Measurements from ENCODE around the gene CATSPERZ.

CATSPERZ gene, protein sequence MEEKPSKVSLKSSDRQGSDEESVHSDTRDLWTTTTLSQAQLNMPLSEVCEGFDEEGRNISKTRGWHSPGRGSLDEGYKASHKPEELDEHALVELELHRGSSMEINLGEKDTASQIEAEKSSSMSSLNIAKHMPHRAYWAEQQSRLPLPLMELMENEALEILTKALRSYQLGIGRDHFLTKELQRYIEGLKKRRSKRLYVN

DNA sequence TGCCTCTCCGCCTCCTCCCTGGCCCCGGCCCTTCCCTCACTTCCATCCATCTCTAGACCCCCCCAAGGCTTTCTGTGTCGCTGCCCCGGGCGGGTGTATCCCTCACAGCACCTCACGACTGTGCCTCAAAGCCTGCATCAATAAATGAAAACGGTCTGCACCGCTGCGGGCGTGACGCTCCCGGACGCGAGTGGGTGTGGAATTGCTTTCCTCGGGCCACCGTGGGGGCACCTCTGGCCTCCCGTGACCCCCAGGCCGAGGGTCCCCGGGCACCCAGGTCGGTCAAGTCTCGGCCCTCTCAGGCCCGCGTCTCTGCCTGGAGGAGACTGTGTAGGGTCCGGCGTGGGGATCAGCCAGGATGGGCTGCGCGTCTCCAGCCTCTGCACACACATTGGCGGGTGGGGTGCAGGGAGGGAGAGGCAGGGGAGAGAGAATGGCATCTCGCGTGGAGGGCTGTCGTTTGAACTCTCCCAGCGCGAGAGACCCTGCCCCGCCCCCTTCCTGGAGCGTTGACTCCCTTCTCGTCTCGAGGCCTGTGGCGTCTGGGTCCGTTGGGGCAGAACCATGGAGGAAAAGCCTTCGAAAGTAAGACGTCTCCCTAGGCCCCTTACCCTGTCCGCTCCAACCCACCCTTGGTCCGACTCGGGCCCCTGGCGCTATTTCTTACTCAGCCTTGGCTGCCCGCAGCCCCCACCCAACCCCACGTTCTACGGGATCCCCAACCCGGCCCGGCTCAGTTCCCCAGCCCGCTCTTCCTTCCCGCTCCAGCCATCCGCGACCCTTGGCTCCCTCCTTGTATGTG, at the start of gene CATSPERZ:
Gene CATSPERZ (plus strand): TSS at position 512 of the 802 bp plus-strand sequence. CDS start 53 bp downstream, at position 565.
- no peak for DNase-seq (ENCODE audit: low spot score)

DNA sequence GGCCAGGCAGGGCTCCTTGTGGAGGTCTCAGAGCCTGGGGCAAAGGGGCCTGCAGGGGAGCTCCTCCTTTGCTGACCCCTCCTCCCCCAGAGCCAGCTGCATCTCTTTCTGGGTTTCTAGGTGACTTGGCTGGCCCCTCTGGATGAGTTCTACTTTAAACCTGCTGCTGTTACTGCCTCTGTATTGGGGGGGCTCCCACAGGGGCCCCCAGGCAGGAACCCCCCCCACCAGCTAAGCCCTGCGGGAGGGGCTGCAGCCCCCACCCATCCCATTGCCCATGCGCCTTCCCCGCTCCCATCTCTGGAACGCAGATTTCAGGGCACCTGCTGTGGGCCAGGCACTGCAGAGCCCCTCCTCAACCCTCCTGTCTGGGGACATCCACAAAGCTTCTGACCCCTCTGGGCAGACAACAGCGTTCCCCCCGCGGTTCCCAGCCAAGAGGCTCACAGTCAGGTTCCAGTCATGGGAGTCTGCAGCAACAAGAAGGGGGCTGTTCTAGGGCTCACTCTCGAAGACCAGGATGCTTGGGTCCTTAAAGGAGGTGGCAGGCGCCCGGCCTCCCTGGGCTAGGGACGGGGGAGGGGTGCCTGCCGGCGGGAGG, 49.6 kb upstream of the CATSPERZ start:
- no peak for DNase-seq (ENCODE audit: low spot score)

DNA sequence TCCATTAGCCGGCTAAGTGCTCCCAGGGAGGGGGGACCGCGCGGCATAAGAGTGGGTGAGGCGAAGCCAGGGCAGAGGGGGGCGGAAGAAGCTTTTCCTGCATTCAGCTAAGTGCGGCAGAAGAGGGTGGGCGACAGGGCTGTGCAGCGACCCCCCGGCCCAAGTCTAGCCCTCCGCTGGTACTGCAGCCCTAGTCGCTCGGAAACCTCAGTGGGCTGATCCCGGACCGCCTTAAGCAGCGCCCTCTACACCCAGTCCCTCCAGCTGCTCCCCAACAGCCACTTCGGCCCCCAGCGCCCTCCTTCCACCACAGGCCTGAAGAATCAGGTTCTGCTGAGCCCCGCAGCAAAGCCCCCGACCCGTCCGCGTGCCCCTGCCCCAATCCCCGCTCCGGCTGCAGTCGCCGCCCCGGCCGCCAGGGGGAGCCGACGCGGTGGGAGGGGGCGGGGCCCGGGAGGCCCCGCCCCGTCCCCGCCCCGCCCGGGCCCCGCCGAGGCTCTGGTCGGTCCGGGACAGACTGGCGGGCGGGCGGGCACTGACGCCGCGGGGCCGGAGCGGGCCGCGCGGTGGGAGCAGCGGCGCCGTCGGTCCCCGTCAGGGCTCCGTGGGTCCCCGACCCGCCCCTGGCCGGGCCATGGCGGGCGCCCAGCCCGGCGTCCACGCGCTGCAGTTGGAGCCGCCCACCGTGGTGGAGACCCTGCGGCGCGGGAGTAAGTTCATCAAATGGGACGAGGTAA, 49.0 kb upstream of the CATSPERZ start, which contains the start of gene PLCB3:
Gene PLCB3 (plus strand): TSS at position 515 of the 737 bp plus-strand sequence. CDS start 120 bp downstream, at position 635.
- DNase-seq (ENCODE audit: low spot score) = peak; percentile 88

DNA sequence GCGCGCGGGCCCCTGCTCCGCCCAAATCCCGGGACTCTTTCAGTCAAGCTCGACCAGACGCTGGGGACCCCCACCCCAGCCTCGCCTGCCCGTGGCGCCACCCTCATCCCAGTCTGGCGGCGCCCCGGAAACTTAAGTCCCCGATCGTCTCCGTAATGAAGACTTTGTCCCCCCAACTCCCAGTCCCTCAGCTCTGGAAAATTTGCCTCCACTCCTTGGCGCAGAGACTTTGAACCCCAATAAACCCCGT, 48.5 kb upstream of the CATSPERZ start:
- DNase-seq (ENCODE audit: low spot score) = no peak

DNA sequence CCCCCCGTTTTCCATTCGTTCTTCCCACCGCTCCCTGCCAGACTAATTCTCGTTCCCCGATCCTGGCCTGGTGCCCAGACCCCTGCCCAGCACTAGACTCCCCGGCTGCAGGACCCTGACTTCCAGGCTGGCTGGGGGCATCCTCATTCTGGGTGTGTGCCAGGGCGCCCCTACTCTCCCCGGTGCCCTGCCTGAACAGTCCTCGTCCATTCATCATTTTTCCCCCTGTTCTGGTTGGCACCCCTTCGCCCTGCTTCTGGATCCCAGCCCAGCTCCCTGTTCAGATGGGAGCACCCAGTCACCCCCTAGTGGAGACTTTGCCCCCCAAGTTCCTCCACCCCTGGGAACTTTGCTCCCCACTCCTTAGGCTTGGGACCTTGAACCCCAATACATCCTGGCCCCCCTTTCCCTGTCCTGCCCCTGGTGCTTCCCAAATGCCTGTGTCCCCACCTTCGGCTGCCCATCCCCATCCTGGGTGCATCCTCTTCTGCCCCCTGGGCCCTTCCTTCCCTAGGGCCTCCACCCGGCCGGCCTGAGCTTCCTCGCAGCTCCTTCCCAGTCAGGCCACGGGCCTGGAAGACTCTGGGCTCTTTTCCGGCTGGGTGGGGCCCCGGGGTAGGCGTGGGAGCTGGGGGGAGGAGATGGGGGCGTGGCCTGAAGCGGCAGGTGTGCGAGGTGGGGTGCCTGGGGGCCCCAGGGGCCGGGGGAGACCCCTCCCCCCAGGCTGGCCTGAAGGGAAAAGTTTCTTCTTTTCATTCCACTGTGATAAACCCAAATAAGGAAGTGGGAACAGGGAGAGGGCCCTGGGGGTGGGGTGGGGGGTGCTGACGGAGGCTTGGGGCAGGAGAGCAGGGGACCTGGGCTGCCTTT, 47.9 kb upstream of the CATSPERZ start:
- DNase-seq (ENCODE audit: low spot score) = peak; percentile 44

DNA sequence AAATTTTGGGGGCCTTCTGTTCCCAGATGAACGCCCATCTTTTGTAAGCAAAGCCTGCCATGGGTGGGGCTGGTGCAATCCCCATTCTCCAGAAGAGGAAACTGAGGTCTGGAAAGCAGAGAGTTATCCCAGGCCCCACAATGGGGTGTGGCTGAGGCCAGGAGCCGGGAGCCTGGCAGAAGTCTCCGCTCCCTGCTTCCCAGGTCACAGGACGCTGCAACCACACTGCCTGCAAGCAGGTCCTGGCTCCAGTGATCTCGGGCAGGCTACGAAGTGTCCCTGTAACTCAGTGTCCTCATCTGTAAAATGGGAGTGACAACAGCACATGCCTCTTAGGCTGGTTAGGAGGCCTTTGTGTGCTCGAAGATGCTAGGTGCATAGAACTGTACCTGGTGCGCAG, 47.1 kb upstream of the CATSPERZ start:
- DNase-seq (ENCODE audit: low spot score) = no peak

DNA sequence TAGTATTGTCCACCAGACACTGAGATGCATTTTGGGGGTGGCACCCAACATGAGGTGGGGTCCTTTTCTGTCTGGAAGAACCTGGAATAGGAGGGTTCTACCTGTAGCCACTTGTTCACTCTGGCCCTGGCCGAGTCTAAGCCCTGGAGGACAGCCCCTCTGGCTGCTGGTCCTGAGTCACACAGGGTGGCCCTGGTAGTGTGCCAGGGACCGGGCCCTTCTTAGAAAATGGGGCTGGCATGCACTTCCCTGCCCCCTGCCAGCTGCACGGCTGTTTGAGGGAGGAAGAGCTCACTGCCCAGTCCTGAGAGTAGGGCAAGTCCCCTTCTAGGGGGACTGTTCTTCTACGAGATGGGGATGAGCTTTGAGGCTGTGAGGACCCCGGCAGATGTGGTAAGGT, 46.7 kb upstream of the CATSPERZ start:
- DNase-seq (ENCODE audit: low spot score) = no peak

DNA sequence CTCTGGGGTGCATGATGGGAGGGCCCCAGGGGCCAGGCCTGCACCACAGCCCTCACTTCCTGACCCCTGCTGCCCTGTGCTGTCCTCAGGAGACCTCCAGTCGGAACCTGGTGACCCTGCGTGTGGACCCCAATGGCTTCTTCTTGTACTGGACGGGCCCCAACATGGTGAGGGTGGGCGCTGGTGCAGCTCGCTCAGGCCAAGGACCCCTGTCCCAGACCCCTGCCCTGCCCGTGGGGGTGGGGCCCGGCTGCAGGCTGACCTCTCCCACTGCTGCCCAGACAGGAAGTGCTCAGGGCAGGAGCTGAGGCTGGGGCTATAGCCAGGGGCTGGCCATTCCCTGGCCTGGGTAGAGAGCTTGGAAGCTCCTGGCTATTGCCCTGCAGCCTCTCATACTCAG, 45.8 kb upstream of the CATSPERZ start:
- DNase-seq (ENCODE audit: low spot score) = no peak

DNA sequence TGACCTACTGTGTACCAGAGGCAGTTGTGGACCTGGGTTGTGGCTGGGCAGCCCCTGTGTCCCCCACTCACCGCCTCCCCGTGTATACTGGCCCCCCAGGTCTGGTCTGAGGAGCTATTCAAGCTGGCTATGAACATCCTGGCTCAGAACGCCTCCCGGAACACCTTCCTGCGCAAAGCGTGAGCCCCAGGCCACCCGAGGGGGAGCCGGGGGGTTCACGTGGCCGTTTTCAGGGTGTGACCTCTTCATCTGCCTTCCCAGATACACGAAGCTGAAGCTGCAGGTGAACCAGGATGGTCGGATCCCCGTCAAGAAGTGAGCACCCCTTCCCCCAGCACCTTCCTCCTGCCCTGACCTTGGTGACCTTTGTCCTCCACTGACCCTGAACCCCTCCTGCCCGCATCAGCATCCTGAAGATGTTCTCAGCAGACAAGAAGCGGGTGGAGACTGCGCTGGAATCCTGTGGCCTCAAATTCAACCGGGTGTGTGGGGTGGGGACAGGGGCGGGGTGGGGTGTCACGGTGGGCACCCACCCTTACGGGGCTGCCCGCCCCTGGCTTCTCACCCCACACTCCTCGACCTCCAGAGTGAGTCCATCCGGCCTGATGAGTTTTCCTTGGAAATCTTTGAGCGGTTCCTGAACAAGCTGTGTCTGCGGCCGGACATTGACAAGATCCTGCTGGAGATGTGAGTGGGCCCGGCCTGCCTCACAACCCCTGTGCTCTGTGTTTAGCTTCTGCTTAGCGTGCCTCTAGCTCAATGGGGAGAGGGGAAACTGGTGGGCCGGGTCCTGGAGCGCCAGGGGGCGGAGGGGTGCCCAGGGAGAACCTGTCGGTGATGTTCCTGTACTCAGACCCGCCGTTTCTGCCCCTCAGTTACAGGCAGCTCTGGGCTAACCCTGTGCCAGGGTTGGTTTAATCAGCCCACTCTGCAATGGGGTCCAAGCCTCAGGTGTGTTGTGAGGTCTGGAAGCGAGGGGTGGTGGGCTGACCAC, 44.7 kb upstream of the CATSPERZ start:
- no peak for DNase-seq (ENCODE audit: low spot score)

DNA sequence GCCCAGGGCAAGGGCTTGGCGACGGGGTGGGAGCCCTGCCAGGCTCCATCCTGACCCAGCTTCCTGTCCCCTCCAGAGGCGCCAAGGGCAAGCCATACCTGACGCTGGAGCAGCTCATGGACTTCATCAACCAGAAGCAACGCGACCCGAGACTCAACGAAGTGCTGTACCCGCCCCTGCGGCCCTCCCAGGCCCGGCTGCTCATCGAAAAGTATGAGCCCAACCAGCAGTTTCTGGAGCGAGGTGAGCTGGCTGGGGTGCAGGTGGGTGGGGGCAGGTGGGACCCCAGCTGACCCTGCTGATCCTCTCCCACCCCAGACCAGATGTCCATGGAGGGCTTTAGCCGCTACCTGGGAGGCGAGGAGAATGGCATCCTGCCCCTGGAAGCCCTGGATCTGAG, 43.9 kb upstream of the CATSPERZ start:
- no peak for DNase-seq (ENCODE audit: low spot score)

DNA sequence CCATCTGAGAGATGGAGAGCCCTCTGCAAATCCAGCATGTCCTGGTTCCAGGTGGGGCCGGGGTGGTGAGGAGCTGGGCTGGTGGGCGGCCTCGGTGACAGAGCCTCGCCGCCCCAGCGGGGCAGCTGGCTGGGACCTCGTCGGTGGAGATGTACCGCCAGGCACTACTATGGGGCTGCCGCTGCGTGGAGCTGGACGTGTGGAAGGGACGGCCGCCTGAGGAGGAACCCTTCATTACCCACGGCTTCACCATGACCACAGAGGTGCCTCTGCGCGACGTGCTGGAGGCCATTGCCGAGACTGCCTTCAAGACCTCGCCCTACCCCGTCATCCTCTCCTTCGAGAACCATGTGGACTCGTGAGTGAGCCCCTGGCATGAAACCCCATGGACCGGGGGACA, 41.8 kb upstream of the CATSPERZ start:
- DNase-seq (ENCODE audit: low spot score) = no peak

DNA sequence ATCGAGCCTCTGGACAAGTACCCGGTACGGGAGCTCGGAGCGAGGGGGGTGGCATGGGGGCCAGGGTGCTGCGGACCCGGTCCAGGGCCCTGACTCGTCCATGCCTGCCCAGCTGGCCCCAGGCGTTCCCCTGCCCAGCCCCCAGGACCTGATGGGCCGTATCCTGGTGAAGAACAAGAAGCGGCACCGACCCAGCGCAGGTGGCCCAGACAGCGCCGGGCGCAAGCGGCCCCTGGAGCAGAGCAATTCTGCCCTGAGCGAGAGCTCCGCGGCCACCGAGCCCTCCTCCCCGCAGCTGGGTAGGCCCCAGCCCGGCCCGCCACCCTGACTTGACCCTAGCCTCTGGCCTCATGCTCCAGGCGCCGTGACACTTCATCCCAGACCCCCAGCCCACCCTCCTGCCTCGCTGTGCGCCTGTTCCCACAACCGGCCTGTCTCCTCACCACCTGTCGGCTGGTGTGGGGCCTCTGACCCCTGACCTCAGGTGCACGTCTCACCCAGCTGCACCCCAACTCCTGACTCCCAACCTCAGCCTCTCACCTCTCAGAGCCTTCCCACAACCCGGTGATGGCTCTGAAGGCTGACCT, 41.1 kb upstream of the CATSPERZ start:
- DNase-seq (ENCODE audit: low spot score) = no peak

DNA sequence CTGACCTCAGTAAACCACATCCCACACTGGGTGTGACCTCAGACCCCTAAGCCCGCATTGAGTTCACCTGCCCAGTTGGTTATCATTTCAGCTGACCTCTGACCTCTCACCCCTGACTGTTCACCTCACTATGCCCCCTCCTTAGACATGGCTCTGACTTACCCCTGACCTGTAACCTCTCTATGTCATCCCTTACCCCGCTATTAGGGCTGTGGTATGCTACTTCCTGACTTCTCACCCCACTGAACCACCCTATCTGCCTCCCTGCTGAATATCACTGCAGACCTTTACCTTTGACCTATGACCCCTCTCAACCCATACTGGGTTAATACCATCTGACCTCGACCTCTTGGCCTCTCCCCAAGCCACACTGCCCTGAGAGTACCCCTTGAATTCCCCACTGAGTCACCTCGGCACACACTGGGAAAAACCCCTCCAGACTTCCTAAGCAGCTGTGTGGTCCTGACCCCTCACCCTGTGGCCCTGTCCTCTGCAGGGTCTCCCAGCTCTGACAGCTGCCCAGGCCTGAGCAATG, 40.6 kb upstream of the CATSPERZ start:
- DNase-seq (ENCODE audit: low spot score) = no peak

DNA sequence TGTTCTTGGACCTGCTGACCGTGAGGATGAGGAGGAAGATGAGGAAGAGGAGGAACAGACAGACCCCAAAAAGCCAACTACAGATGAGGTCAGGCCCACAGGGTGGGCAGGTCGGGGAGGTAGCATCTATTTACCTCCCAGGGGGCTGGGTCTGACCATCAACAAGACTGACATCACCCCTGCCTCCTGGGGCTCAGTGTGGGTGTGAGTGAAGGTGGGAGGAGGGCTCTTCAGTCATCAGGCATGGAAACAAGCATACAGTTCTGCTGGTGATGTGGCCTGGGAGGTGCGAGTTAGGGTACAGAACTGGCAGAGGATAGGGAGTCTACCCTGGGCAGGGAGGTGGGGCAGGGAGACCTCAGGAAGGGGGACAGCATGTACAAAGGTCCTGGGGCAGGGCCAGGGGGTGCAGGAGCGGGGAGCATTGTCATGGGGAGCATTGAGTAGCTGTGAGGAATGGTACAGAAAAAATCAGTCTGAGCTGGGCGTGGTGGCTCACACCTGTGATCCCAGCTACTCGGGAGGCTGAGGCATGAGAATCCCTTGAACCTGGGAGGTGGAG, 39.9 kb upstream of the CATSPERZ start:
- no peak for DNase-seq (ENCODE audit: low spot score)

DNA sequence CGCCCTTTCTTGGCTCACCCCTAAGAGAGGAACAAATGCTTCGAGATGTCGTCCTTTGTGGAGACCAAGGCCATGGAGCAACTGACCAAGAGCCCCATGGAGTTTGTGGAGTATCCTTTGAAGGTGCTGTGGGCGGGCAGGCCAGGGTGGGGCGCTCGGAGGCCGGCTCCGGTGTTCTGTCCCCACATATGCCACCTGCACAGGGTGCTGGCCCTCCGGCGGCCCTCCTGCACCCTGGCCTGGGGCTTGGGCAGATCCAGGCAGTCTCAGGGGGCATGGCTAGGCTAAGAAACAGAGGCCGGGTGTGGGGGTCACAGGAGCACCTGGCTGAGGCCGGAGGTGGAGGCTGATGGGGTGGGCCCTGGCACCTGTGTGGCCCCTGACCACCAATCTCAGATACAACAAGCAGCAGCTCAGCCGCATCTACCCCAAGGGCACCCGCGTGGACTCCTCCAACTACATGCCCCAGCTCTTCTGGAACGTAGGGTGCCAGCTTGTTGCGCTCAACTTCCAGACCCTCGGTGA, 38.5 kb upstream of the CATSPERZ start:
- DNase-seq (ENCODE audit: low spot score) = no peak

DNA sequence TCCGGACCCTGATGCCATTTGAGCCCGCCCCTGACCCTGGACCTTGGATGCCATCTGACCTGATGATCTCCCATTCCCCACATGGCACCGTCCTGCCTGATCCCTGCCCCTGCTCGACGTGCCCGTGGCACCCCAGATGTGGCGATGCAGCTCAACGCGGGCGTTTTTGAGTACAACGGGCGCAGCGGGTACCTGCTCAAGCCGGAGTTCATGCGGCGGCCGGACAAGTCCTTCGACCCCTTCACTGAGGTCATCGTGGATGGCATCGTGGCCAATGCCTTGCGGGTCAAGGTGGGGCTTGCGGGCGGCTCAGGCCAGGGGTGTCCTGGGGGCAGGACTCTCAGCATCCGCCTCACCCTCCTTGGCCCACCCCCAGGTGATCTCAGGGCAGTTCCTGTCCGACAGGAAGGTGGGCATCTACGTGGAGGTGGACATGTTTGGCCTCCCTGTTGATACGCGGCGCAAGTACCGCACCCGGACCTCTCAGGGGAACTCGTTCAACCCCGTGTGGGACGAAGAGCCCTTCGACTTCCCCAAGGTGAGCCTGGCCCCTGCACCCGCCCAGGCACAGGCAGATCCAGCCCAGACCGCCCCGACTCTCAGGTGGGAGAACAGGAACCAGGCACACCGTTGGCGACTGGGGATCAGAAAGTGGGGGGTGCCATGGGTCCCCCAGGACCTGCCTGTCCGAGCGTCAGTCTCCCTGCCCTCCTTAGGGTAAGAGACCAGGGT, 37.7 kb upstream of the CATSPERZ start:
- no peak for DNase-seq (ENCODE audit: low spot score)

DNA sequence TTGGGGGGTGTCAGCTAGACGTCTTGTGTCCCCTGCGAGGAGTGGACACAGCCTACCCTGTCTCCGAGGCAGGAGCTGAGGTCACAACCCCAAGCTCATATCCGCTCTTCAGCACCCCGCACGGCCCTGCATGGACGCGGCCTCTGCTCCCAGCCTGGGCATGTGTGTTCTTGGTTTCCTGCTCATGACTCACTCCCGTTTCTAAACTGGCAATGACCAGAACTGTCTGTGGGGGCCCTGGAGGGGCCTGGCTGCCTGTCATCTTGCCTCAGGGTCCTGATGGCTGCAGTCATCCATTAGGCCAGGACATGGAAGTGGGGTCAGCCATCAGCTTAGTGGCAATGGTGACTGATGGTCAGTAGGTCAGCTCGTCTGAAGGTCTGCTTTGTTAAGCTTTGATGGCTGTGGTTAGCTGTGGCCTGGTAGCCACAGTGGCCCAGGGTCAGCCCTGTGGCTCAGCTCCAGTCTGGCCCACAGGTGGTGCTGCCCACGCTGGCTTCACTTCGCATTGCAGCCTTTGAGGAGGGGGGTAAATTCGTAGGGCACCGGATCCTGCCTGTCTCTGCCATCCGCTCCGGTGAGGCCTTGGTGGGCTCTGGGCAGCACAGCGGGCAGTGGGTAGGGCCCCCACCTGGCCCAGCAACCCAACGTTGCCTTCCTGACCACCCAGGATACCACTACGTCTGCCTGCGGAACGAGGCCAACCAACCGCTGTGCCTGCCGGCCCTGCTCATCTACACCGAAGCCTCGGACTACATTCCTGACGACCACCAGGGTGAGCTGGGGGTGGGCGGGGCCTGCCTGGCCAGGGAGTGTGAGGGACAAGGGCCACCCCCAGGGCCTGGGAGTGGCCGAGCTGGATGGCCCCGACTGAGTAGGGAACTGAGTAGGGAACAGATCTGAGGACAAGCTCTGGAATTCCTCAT, 36.9 kb upstream of the CATSPERZ start:
- no peak for DNase-seq (ENCODE audit: low spot score)

DNA sequence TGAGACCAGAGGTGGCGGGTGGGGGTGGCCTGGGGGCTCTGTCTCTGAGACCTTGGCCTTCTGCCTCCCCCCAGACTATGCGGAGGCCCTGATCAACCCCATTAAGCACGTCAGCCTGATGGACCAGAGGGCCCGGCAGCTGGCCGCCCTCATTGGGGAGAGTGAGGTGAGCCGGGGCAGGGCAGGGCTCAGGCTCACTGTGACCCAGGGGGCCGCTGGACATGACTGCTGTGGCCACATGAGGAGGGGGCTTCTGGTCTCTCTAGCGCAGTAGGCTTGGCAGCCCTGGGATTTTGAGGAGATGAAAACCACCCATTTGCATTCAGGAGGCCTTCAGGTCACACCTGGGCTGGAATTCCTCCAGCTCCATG, 36.2 kb upstream of the CATSPERZ start:
- DNase-seq (ENCODE audit: low spot score) = no peak
